OCI-LY3 (cell line): Measurements from ENCODE around the gene ST6GALNAC1.

Source experiments
- EZH2phosphoT487 ChIP-seq: fragments of 200-600 bp; shearing (Covaris generic); IDR thresholded peaks from 2 replicates; pipeline ENCODE4 v1.6.1; 2018; ENCODE audit warnings: antibody characterized with exemption, mixed run types, low read depth
- TF ChIP-seq, protein P1 (sequence below): fragments of 200-600, 300-600 bp; sonication (generic); IDR thresholded peaks from 2 replicates; pipeline ENCODE4 v1.5.1; 2014; ENCODE audit warnings: antibody characterized with exemption, low read length, low read depth

DNA sequence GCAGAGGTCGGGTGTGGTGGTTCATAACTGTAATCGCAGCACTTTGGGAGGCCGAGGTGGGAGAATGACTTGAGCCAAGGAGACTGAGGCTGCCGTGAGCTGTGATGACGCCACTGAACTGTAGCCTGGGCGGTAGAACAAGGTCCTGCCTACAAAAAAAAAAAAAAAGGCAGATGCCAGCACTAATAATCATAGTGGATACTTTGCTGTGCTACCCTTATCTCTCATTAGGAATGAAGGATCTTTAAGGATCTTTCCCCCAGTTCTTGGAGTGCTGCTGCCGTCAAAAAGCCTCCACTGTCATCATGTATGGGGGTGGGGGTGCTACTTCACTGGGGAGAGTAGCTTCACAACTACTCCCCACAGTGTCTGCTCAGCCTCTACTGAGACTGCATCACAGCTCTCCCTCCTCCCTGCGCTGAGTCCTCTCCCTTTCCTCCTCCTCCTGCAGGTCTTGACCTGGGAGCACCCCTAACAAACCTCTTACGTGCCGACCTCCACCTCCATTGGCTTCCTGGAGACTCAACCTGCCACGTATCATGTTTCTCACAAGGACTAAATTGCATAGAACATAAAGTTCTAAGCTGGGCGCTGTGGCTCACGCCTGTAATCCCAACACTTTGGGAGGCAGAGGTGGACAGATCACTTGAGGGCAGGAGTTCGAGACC lies 24.4 kb upstream of the ST6GALNAC1 start:
- TF ChIP-seq, protein P1, sequence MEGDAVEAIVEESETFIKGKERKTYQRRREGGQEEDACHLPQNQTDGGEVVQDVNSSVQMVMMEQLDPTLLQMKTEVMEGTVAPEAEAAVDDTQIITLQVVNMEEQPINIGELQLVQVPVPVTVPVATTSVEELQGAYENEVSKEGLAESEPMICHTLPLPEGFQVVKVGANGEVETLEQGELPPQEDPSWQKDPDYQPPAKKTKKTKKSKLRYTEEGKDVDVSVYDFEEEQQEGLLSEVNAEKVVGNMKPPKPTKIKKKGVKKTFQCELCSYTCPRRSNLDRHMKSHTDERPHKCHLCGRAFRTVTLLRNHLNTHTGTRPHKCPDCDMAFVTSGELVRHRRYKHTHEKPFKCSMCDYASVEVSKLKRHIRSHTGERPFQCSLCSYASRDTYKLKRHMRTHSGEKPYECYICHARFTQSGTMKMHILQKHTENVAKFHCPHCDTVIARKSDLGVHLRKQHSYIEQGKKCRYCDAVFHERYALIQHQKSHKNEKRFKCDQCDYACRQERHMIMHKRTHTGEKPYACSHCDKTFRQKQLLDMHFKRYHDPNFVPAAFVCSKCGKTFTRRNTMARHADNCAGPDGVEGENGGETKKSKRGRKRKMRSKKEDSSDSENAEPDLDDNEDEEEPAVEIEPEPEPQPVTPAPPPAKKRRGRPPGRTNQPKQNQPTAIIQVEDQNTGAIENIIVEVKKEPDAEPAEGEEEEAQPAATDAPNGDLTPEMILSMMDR = no peak
- no peak for TF ChIP-seq EZH2phosphoT487
